Esophagus squamous epithelium (tissue), 5 donors: ENCODE measurements around the gene SOX10. TPM values are rescaled to one million over a fixed set of nuclear protein-coding genes. Genes with fewer than 3 reads are reported as not detected.
"Not testable (repeated sequence)": the region's sequence is repeated elsewhere in the genome, so short reads cannot be mapped to it uniquely, and the experiment has no call there.

Experiments
- DNase-seq: peaks from one replicate; lab custom pipeline; 2025; lab: John Stamatoyannopoulos, UW
- H3K27ac ChIP-seq, 4 donors: fragments of 200-600 bp; sonication (generic); one replicate each; pipeline ENCODE4 v1.5.1; 2016 to 2019; ENCODE audit warnings: mild to moderate bottlenecking in 1 of 4
- H3K27me3 ChIP-seq, 4 donors: fragments of 200-600 bp; sonication (generic); 1 replicate in 3 of 4; 2 replicates in 1 of 4; pipeline versions ENCODE4 v1.5.1 to v1.6.0; 2017 to 2021; ENCODE audit warnings: antibody characterized with exemption in 1 of 4
- H3K36me3 ChIP-seq, 3 donors: fragments of 200-600 bp; sonication (generic); one replicate each; pipeline ENCODE4 v1.5.1; 2016 to 2019
- H3K4me1 ChIP-seq, 3 donors: fragments of 200-600 bp; sonication (generic); one replicate each; pipeline ENCODE4 v1.5.1; 2017 to 2019
- H3K4me3 ChIP-seq, 4 donors: fragments of 200-600 bp; sonication (generic); 1 replicate in 3 of 4; 2 replicates in 1 of 4; pipeline ENCODE4 v1.5.1; 2016 to 2019; ENCODE audit warnings: mild to moderate bottlenecking in 2 of 4, moderate library complexity in 1 of 4
- H3K9me3 ChIP-seq, 3 donors: fragments of 200-600 bp; sonication (generic); one replicate each; pipeline ENCODE4 v1.5.1; 2016 to 2019
- POLR2A ChIP-seq, 4 donors: fragments of 450-650 bp; IDR thresholded peaks; one replicate each; pipeline ENCODE4 v1.6.1; 2017; ENCODE audit warnings: antibody characterized with exemption in 4 of 4, mild to moderate bottlenecking in 4 of 4, moderate library complexity in 3 of 4
- WGBS, 2 donors: methylation state at CpG; one replicate each; pipeline ENCODE4 v1.1.5; 2018; 5-methylcytosine and 5-hydroxymethylcytosine counted together
- intact Hi-C: fragments of 100-400 bp; cut with DNase I; formaldehyde crosslinking; loops from one replicate; pipeline ENCODE4 v1.15.0; 2022
- total RNA-seq, 4 donors: library from RNA; depleted of rRNA; stranded (reverse); fragments of >200 nt; gene quantifications; one replicate each; pipeline ENCODE4 v1.1.0, GENCODE V29; 2016
- TF ChIP-seq, protein P1 (sequence below), 6 experiments: fragments of 450-650 bp in 4 of 6; fragments of 200-600 bp in 2 of 6; sonication (generic) in 2 of 6; IDR thresholded peaks; one replicate each; pipeline ENCODE4 v1.5.1; 2016 to 2019; ENCODE audit warnings: antibody characterized with exemption in 6 of 6, mild to moderate bottlenecking in 4 of 6, moderate library complexity in 4 of 6
- donor health status: DM: yes; HTN: yes; CAD: no.

SOX10 gene
- total RNA-seq, 4 donors from 2014 or later: 0.44 to 1.7 (median 1.5) TPM; not detected in 1

DNA sequence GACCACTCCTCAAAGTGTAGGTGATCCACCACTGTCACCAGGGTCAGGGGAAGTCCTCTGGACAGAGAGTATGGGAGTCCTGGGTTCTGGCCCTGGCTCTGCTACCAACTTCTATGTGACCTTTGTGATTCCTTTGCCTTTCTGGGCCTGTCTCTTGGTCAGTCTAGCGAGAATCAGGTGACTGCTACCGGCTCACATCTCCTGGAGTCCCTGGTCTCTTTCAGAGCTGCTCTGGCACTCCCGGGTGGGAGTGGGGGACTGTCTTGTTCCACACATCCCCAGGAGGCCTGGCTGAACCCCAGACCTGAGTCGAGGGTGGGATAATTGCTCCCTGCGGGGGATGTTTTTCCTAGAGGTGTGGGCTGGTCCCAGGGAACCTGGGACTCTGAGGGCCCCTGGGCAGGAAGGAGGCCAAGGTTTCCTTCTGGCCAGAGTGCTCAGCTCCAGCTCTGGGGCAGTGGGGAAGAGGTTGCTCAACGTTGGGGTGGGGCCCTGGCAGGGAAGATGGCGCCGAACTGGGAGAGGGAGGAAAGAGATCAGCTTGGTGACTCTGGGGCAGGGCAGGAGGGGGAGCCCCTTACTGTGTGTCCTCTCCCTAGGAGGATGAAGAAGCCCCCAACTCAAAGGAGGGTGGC, 2.1 kb downstream of the SOX10 start:
- intact Hi-C loops: no loop called here
- Histone ChIP-seq H3K9me3 (no peaks in the 10 kb centered on the region), H3K4me3 (peak overlapping the region in 2 of 4 donors; percentile 0 to 23), H3K4me1 (no peaks in the 10 kb centered on the region), H3K36me3 (peaks cover 0 to 10% (median 0%) of the 10 kb centered on the region in 3 donors), H3K27ac (no peak overlapping the region), H3K27me3 (no peaks in the 10 kb centered on the region)
- DNase-seq: no peak
- TF ChIP-seq, protein P1, sequence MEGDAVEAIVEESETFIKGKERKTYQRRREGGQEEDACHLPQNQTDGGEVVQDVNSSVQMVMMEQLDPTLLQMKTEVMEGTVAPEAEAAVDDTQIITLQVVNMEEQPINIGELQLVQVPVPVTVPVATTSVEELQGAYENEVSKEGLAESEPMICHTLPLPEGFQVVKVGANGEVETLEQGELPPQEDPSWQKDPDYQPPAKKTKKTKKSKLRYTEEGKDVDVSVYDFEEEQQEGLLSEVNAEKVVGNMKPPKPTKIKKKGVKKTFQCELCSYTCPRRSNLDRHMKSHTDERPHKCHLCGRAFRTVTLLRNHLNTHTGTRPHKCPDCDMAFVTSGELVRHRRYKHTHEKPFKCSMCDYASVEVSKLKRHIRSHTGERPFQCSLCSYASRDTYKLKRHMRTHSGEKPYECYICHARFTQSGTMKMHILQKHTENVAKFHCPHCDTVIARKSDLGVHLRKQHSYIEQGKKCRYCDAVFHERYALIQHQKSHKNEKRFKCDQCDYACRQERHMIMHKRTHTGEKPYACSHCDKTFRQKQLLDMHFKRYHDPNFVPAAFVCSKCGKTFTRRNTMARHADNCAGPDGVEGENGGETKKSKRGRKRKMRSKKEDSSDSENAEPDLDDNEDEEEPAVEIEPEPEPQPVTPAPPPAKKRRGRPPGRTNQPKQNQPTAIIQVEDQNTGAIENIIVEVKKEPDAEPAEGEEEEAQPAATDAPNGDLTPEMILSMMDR (IDR thresholded peaks at IDR 0.05): no peak
- TF ChIP-seq POLR2A (IDR thresholded peaks at IDR 0.05): no peak
- WGBS, 2 donors: 75 to 100% methylated on average over 3 to 5 of the region's 8 CpGs

DNA sequence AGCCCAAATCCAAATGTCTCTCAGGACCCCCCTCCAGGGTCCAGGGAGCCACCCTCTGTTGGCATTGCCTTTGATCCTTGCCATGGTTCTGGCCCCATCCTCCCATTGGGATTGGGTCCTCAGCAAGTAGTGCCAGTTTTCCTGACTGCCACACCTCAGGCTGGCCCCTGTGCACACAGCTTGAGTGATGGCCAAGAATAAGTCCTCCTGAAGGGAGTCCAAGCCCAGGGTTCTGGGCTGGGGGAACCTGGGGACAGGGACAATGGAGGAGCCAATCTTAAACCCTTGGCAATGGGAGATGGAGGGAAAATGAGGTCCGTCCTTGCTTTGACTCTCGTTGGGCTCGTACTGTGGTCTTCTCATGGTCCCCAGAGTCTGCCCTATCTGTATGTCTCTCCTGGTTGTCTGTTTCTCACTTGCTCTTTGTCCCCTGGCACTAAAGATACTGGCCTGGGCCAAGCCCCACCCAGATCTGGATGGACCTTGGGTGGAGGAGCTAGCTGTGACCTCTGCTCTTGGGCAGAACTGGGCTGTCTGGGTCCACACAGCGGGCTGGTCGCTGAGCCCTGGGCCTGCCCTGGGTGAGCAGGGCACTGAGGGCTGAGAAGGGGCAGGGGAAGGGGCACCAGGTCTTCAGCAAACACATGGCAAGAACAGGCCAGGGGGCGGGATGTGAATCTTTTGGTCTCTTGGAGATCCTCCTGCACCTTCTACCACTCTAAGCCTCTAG, 2.9 kb downstream of the SOX10 start:
- 93% methylated on average over 2 to 5 of the region's 6 CpGs for WGBS, 2 donors
- intact Hi-C loops: no loop called here
- TF ChIP-seq POLR2A (IDR thresholded peaks at IDR 0.05): no peak
- TF ChIP-seq, protein P1 (IDR thresholded peaks at IDR 0.05): no peak
- DNase-seq: no peak
- Histone ChIP-seq H3K4me3 (peak overlapping the region in 1 of 4 donors; percentile 23), H3K4me1 (no peaks in the 10 kb centered on the region), H3K9me3 (no peaks in the 10 kb centered on the region), H3K27ac (no peak overlapping the region), H3K36me3 (peaks cover 0 to 17% (median 0%) of the 10 kb centered on the region in 3 donors), H3K27me3 (no peaks in the 10 kb centered on the region)

DNA sequence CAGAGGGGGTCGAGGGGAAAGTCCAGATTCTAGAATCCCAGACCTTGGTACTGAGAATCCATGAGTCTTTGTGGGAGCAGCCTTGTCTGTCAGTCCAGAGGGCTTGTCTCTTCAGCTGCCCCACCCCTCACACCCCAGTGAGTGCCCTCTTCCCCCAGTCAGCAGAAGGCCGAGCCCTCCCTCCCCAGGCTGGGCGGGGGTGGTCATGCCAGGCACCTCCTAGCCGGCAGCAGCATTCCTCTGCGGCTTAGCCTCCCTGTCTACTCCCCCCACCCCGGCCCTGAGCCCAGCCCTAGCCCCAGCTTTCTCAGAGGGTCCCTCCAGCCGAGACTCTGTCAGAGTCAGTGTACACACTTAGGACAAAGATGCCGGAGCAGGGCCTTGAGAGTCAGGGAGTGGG, 4.6 kb downstream of the SOX10 start:
- TF ChIP-seq POLR2A (IDR thresholded peaks at IDR 0.05): no peak
- TF ChIP-seq, protein P1 (IDR thresholded peaks at IDR 0.05): no peak
- WGBS, 2 donors: 86% methylated on average over 1 of the region's 8 CpGs; no CpG with 5 or more reads in 1 of the 2 donors
- intact Hi-C loops: no loop called here
- H3K27me3 ChIP-seq: no peaks in the 10 kb centered on the region
- H3K9me3 ChIP-seq: no peaks in the 10 kb centered on the region
- H3K36me3 ChIP-seq: peaks cover 0 to 25% (median 0%) of the 10 kb centered on the region in 3 donors
- no peak overlapping the region for H3K27ac ChIP-seq
- peaks cover 0 to 7% (median 0%) of the 10 kb centered on the region in 3 donors for H3K4me1 ChIP-seq
- no peak for DNase-seq
- peak overlapping the region in 1 of 4 donors; percentile 4 for H3K4me3 ChIP-seq

DNA sequence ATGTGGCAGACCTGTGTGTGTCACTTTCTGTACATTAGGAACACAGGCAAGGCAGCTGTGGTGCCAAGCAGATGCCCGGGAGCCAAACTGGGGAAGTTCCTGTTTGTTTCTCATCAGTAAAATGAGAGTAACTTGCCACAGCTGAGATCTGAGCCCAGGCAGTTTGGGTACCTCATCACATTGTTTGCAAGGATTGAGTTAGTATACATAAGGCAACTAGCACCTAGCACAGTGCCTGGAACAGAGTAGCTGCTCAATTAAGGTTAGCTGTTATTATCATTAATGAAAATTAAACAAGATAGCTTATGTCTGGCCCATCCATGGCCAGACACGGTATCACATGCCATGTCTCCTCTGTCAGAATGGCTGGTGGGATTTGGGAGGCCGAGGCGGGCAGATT, 7.8 kb downstream of the SOX10 start:
- Histone ChIP-seq H3K36me3 (peaks cover 0 to 39% (median 0%) of the 10 kb centered on the region in 3 donors), H3K27ac (no peak overlapping the region), H3K4me1 (peaks cover 0 to 7% (median 0%) of the 10 kb centered on the region in 3 donors), H3K9me3 (no peaks in the 10 kb centered on the region), H3K27me3 (no peaks in the 10 kb centered on the region), H3K4me3 (no peak overlapping the region)
- WGBS, 2 donors: 94 to 100% methylated on average over 2 to 3 of the region's 4 CpGs
- TF ChIP-seq POLR2A (IDR thresholded peaks at IDR 0.05): no peak
- TF ChIP-seq, protein P1 (IDR thresholded peaks at IDR 0.05): no peak
- intact Hi-C loops: no loop called here
- no peak for DNase-seq

DNA sequence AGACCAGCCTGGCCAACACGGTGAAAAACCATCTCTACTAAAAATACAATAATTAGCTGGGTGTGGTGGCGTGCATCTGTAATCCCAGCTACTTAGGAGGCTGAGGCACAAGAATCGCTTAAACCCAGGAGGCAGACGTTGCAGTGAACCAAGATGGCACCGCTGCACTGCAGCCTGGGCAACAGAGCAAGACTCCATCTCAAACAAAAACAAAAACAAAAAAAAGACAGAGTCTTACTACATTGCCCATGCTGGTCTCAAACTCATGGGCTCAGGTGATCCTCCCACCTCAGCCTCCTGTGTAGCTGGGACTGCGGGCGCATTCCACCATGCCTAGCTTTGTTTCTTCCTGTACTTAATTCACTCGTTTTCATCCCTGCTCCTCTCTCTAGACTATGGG, 8.3 kb downstream of the SOX10 start:
- H3K27ac ChIP-seq, intact Hi-C loops: not testable (repeated sequence)
- 73 to 81% methylated on average over 8 of the region's 8 CpGs for WGBS, 2 donors

More for the DNA sequence above, 8.3 kb downstream of the SOX10 start:
- H3K27me3 ChIP-seq, H3K4me1 ChIP-seq, H3K9me3 ChIP-seq, H3K4me3 ChIP-seq, DNase-seq: not testable (repeated sequence)
- peaks cover 0 to 39% (median 0%) of the 10 kb centered on the region in 3 donors for H3K36me3 ChIP-seq
